Measurements from ENCODE around the gene SSU72.

DNA sequence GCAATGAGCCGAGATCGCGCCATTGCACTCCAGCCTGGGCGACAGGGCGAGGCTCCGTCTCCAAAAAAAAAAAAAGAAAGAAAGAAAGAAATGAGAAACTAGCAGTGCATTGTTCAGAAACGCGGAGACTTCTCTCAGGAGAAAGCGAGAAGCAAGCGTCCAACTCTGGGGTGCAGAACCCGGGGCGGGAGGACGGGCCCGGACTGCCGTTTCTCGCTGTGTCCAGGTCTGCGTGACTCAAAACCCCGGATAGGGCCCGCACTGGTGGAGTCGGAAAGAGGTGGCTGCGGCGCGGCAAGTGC is 40.2 kb upstream of the SSU72 start:
- no peak for TF ChIP-seq POLR2AphosphoS5 (IDR thresholded peaks at IDR 0.05; ENCODE audit: low read depth, low read length)
- no peak for TF ChIP-seq POLR2A (IDR thresholded peaks at IDR 0.05; ENCODE audit: low read depth, low read length)

Data from GM12892 (cell line).